Measurements from ENCODE around the gene CST1. TPM values are rescaled to one million over a fixed set of nuclear protein-coding genes. Genes with fewer than 3 reads are reported as not detected.

CST1 gene
- total RNA-seq, 1 experiment from 2014 or later: 1.2 TPM

GRCh38 chr20:23710771-23711170, 40.0 kb downstream of the CST1 start:
- CTCF ChIA-PET: no interaction called here
- no TSS peak for BruUV-seq (replicated peaks)
- Mint-ChIP-seq H3K27ac (ENCODE audit: unreplicated experiment) (no peak overlapping the region), H3K27me3 (ENCODE audit: unreplicated experiment) (no peaks in the 10 kb centered on the region), H3K9me3 (ENCODE audit: low read depth, unreplicated experiment) (no peaks in the 10 kb centered on the region), H3K4me3 (ENCODE audit: low read depth, unreplicated experiment) (no peak overlapping the region), H3K4me1 (ENCODE audit: low read depth, unreplicated experiment) (no peaks in the 10 kb centered on the region), H3K36me3 (ENCODE audit: insufficient read depth, unreplicated experiment) (no peaks in the 10 kb centered on the region)
- no peak for DNase-seq
- TF ChIP-seq CTCF (IDR thresholded peaks at IDR 0.05; ENCODE audit: unreplicated experiment): no peak
- intact Hi-C loops (cut with micrococcal nuclease; ENCODE audit: unreplicated experiment): no loop called here

GRCh38 chr20:23705895-23706294, 44.8 kb downstream of the CST1 start:
- no peaks in the 10 kb centered on the region for H3K4me1 Mint-ChIP-seq (ENCODE audit: low read depth, unreplicated experiment)
- no peak overlapping the region for H3K4me3 Mint-ChIP-seq (ENCODE audit: low read depth, unreplicated experiment)
- no peaks in the 10 kb centered on the region for H3K36me3 Mint-ChIP-seq (ENCODE audit: insufficient read depth, unreplicated experiment)
- CTCF ChIA-PET: no interaction called here
- intact Hi-C loops (cut with micrococcal nuclease; ENCODE audit: unreplicated experiment): no loop called here
- H3K27me3 Mint-ChIP-seq (ENCODE audit: unreplicated experiment): peaks cover 12% of the 10 kb centered on the region
- no peak for TF ChIP-seq CTCF (IDR thresholded peaks at IDR 0.05; ENCODE audit: unreplicated experiment)
- no peaks in the 10 kb centered on the region for H3K9me3 Mint-ChIP-seq (ENCODE audit: low read depth, unreplicated experiment)
- H3K27ac Mint-ChIP-seq (ENCODE audit: unreplicated experiment): no peak overlapping the region
- no TSS peak for BruUV-seq (replicated peaks)
- DNase-seq: no peak

- DNase-seq: no peak
- CTCF ChIA-PET: no interaction called here
- Mint-ChIP-seq H3K4me3 (ENCODE audit: low read depth, unreplicated experiment) (no peak overlapping the region), H3K27ac (ENCODE audit: unreplicated experiment) (no peak overlapping the region), H3K27me3 (ENCODE audit: unreplicated experiment) (peaks cover 12% of the 10 kb centered on the region), H3K36me3 (ENCODE audit: insufficient read depth, unreplicated experiment) (no peaks in the 10 kb centered on the region), H3K9me3 (ENCODE audit: low read depth, unreplicated experiment) (no peaks in the 10 kb centered on the region), H3K4me1 (ENCODE audit: low read depth, unreplicated experiment) (no peaks in the 10 kb centered on the region)
- BruUV-seq (replicated peaks): no TSS peak
- intact Hi-C loops (cut with micrococcal nuclease; ENCODE audit: unreplicated experiment): no loop called here
- no peak for TF ChIP-seq CTCF (IDR thresholded peaks at IDR 0.05; ENCODE audit: unreplicated experiment)
Measured at GRCh38 chr20:23702021-23702420, 48.7 kb downstream of the CST1 start.

GRCh38 chr20:23700931-23701330, 49.8 kb downstream of the CST1 start:
- no peak for DNase-seq
- CTCF ChIA-PET: no interaction called here
- Mint-ChIP-seq H3K27ac (ENCODE audit: unreplicated experiment) (no peak overlapping the region), H3K36me3 (ENCODE audit: insufficient read depth, unreplicated experiment) (no peaks in the 10 kb centered on the region), H3K4me3 (ENCODE audit: low read depth, unreplicated experiment) (no peak overlapping the region), H3K4me1 (ENCODE audit: low read depth, unreplicated experiment) (no peaks in the 10 kb centered on the region), H3K27me3 (ENCODE audit: unreplicated experiment) (peaks cover 12% of the 10 kb centered on the region), H3K9me3 (ENCODE audit: low read depth, unreplicated experiment) (no peaks in the 10 kb centered on the region)
- no TSS peak for BruUV-seq (replicated peaks)
- no peak for TF ChIP-seq CTCF (IDR thresholded peaks at IDR 0.05; ENCODE audit: unreplicated experiment)
- intact Hi-C loops (cut with micrococcal nuclease; ENCODE audit: unreplicated experiment): no loop called here

- CTCF ChIA-PET: no interaction called here
- Mint-ChIP-seq H3K27ac (ENCODE audit: unreplicated experiment) (no peak overlapping the region), H3K36me3 (ENCODE audit: insufficient read depth, unreplicated experiment) (no peaks in the 10 kb centered on the region), H3K4me1 (ENCODE audit: low read depth, unreplicated experiment) (no peaks in the 10 kb centered on the region), H3K4me3 (ENCODE audit: low read depth, unreplicated experiment) (no peak overlapping the region), H3K27me3 (ENCODE audit: unreplicated experiment) (no peaks in the 10 kb centered on the region), H3K9me3 (ENCODE audit: low read depth, unreplicated experiment) (no peaks in the 10 kb centered on the region)
- intact Hi-C loops (cut with micrococcal nuclease; ENCODE audit: unreplicated experiment): no loop called here
- no peak for DNase-seq
- BruUV-seq (replicated peaks): no TSS peak
- TF ChIP-seq CTCF (IDR thresholded peaks at IDR 0.05; ENCODE audit: unreplicated experiment): no peak
Measured at GRCh38 chr20:23697947-23698346, 52.8 kb downstream of the CST1 start.

Measured in Calu3 (cell line).